Activated T-cell treated with anti-CD3 and anti-CD28 coated beads, Interleukin-2, amount 50 U/mL, for 4 hours (primary cell): ENCODE results near the gene KLHDC1. TPM values are rescaled to one million over a fixed set of nuclear protein-coding genes. Genes with fewer than 3 reads are reported as not detected.
"Not testable (repeated sequence)": the region's sequence is repeated elsewhere in the genome, so short reads cannot be mapped to it uniquely, and the experiment has no call there.

Experiments
- ATAC-seq, 2 donors: fragments of 200-7000 bp; cut with Tn5 transposase; one replicate each; pipeline ENCODE4 v1.10.0; 2021
- DNase-seq: peaks from one replicate; pipeline ENCODE4 v3.0.0-alpha.2; 2020
- H3K27me3 Mint-ChIP-seq: one replicate; pipeline ENCODE4 v1.8.0; 2021; ENCODE audit warnings: low read depth, mixed read lengths
- H3K36me3 Mint-ChIP-seq: one replicate; pipeline ENCODE4 v1.8.0; 2022; ENCODE audit warnings: mixed read lengths; ENCODE audit not compliant: insufficient read depth
- H3K4me1 Mint-ChIP-seq: one replicate; pipeline ENCODE4 v1.8.0; 2021; ENCODE audit warnings: low read depth, mixed read lengths
- H3K4me3 Mint-ChIP-seq: one replicate; pipeline ENCODE4 v1.8.0; 2021; ENCODE audit warnings: mild to moderate bottlenecking, moderate library complexity, mixed read lengths
- H3K9me3 Mint-ChIP-seq: one replicate; pipeline ENCODE4 v1.8.0; 2021; ENCODE audit warnings: mixed read lengths
- total RNA-seq, 3 donors: library from RNA; stranded (reverse); gene quantifications; one replicate each; pipeline ENCODE4 v1.2.1, GENCODE V29; 2021

KLHDC1 gene
- total RNA-seq, 3 donors from 2014 or later: 0.57 to 1.8 (median 1.2) TPM

GRCh38 chr14:49755378-49755777 lies 62.5 kb downstream of the KLHDC1 start:
- H3K36me3 Mint-ChIP-seq: peaks cover 7% of the 10 kb centered on the region
- H3K9me3 Mint-ChIP-seq: peaks cover 4% of the 10 kb centered on the region

GRCh38 chr14:49761839-49762551 lies 69.1 kb downstream of the KLHDC1 start:
- Mint-ChIP-seq H3K9me3 (no peaks in the 10 kb centered on the region), H3K27me3 (no peaks in the 10 kb centered on the region), H3K4me3 (no peak overlapping the region), H3K4me1 (peaks cover 4% of the 10 kb centered on the region), H3K36me3 (no peaks in the 10 kb centered on the region)
- ATAC-seq: no peak
- DNase-seq: no peak

More at GRCh38 chr14:49755378-49755777, 62.5 kb downstream of the KLHDC1 start:
- Mint-ChIP-seq H3K4me3 (no peak overlapping the region), H3K4me1 (no peaks in the 10 kb centered on the region), H3K27me3 (no peaks in the 10 kb centered on the region)
- no peak for ATAC-seq
- no peak for DNase-seq

GRCh38 chr14:49766839-49767238 lies 73.9 kb downstream of the KLHDC1 start:
- ATAC-seq: no peak
- Mint-ChIP-seq H3K27me3 (no peaks in the 10 kb centered on the region), H3K4me3 (peak overlapping the region; percentile 92), H3K4me1 (peaks cover 32% of the 10 kb centered on the region), H3K36me3 (peaks cover 2% of the 10 kb centered on the region), H3K9me3 (no peaks in the 10 kb centered on the region)
- DNase-seq: no peak

- no peaks in the 10 kb centered on the region for H3K9me3 Mint-ChIP-seq
- no peaks in the 10 kb centered on the region for H3K27me3 Mint-ChIP-seq
- ATAC-seq: no peak
- no peak for DNase-seq
- peaks cover 2% of the 10 kb centered on the region for H3K36me3 Mint-ChIP-seq
- peaks cover 32% of the 10 kb centered on the region for H3K4me1 Mint-ChIP-seq
- peak overlapping the region; percentile 92 for H3K4me3 Mint-ChIP-seq
Observed at GRCh38 chr14:49767270-49767570, 74.3 kb downstream of the KLHDC1 start.

GRCh38 chr14:49767571-49768300 lies 74.8 kb downstream of the KLHDC1 start, which contains the start of gene KLHDC2:
TSS of gene KLHDC2 (plus strand) at chr14:49768153. CDS start at chr14:49768469, 316 bp downstream.
- Mint-ChIP-seq H3K4me3 (peak within 1 kb of the TSS; percentile 96), H3K4me1 (peaks cover 32% of the 10 kb centered on the region), H3K9me3 (no peaks in the 10 kb centered on the region), H3K36me3 (peaks cover 2% of the 10 kb centered on the region), H3K27me3 (no peaks in the 10 kb centered on the region)
- peak; percentile 87 for ATAC-seq
- peak; percentile 82 for DNase-seq

- DNase-seq (peak; percentile 58), ATAC-seq (peak; percentile 68 to 73)
- peak overlapping the region; percentile 96 for H3K4me3 Mint-ChIP-seq
- H3K27me3 Mint-ChIP-seq: no peaks in the 10 kb centered on the region
- no peaks in the 10 kb centered on the region for H3K9me3 Mint-ChIP-seq
- peaks cover 2% of the 10 kb centered on the region for H3K36me3 Mint-ChIP-seq
- peaks cover 32% of the 10 kb centered on the region for H3K4me1 Mint-ChIP-seq
Observed at GRCh38 chr14:49768301-49769121, 75.6 kb downstream of the KLHDC1 start.

GRCh38 chr14:49769171-49769570 lies 76.3 kb downstream of the KLHDC1 start:
- DNase-seq (no peak), ATAC-seq (no peak)
- Mint-ChIP-seq H3K4me1 (peaks cover 32% of the 10 kb centered on the region), H3K9me3 (no peaks in the 10 kb centered on the region), H3K4me3 (peak overlapping the region; percentile 96), H3K27me3 (no peaks in the 10 kb centered on the region), H3K36me3 (peaks cover 2% of the 10 kb centered on the region)

- H3K36me3 Mint-ChIP-seq: peaks cover 4% of the 10 kb centered on the region
- peaks cover 32% of the 10 kb centered on the region for H3K4me1 Mint-ChIP-seq
- ATAC-seq (no peak), DNase-seq (no peak)
- H3K4me3 Mint-ChIP-seq: peak overlapping the region; percentile 96
- no peaks in the 10 kb centered on the region for H3K9me3 Mint-ChIP-seq
- no peaks in the 10 kb centered on the region for H3K27me3 Mint-ChIP-seq
Observed at GRCh38 chr14:49769581-49770211, 76.8 kb downstream of the KLHDC1 start.

- no peak for ATAC-seq
- DNase-seq: no peak
- H3K36me3 Mint-ChIP-seq: peaks cover 11% of the 10 kb centered on the region
- H3K27me3 Mint-ChIP-seq: no peaks in the 10 kb centered on the region
- H3K9me3 Mint-ChIP-seq: no peaks in the 10 kb centered on the region
- H3K4me1 Mint-ChIP-seq: peaks cover 37% of the 10 kb centered on the region
- peak overlapping the region; percentile 20 for H3K4me3 Mint-ChIP-seq
Observed at GRCh38 chr14:49770212-49770817, 77.4 kb downstream of the KLHDC1 start.

GRCh38 chr14:49771691-49772090 lies 78.8 kb downstream of the KLHDC1 start:
- Mint-ChIP-seq H3K36me3 (peaks cover 18% of the 10 kb centered on the region), H3K4me1 (peaks cover 37% of the 10 kb centered on the region)
- not testable (repeated sequence) for H3K27me3 Mint-ChIP-seq, DNase-seq, ATAC-seq, H3K4me3 Mint-ChIP-seq, H3K9me3 Mint-ChIP-seq

GRCh38 chr14:49774106-49774505 lies 81.2 kb downstream of the KLHDC1 start:
- H3K9me3 Mint-ChIP-seq: no peaks in the 10 kb centered on the region
- no peak overlapping the region for H3K4me3 Mint-ChIP-seq
- peaks cover 26% of the 10 kb centered on the region for H3K4me1 Mint-ChIP-seq
- peaks cover 22% of the 10 kb centered on the region for H3K36me3 Mint-ChIP-seq
- DNase-seq (no peak), ATAC-seq (no peak)
- H3K27me3 Mint-ChIP-seq: no peaks in the 10 kb centered on the region

- Mint-ChIP-seq H3K36me3 (peaks cover 37% of the 10 kb centered on the region), H3K27me3 (no peaks in the 10 kb centered on the region), H3K4me3 (no peak overlapping the region), H3K9me3 (no peaks in the 10 kb centered on the region), H3K4me1 (peaks cover 6% of the 10 kb centered on the region)
- DNase-seq (no peak), ATAC-seq (no peak)
Observed at GRCh38 chr14:49778421-49778820, 85.5 kb downstream of the KLHDC1 start.

GRCh38 chr14:49781040-49781439 lies 88.1 kb downstream of the KLHDC1 start:
- not testable (repeated sequence) for H3K9me3 Mint-ChIP-seq, H3K4me3 Mint-ChIP-seq, ATAC-seq, H3K4me1 Mint-ChIP-seq, DNase-seq, H3K27me3 Mint-ChIP-seq
- H3K36me3 Mint-ChIP-seq: peaks cover 34% of the 10 kb centered on the region
